NB4 (cell line): ENCODE data around the gene SDCBP2.

Experiments
- DNase-seq: peaks from one replicate; pipeline ENCODE4 v3.0.0; 2010; ENCODE audit warnings: low read depth
- H3K4me3 ChIP-seq: one replicate; pipeline ENCODE4 v1.5.1; 2011; ENCODE audit warnings: mild to moderate bottlenecking, low read depth, low read length, moderate library complexity
- CTCF ChIP-seq: IDR thresholded peaks from one replicate; pipeline ENCODE4 v1.5.1; 2012; ENCODE audit warnings: low read depth, low read length
- MAX ChIP-seq: IDR thresholded peaks from 2 replicates; pipeline ENCODE4 v1.6.1; 2011; ENCODE audit warnings: low read depth, low read length
- MYC ChIP-seq: IDR thresholded peaks from 2 replicates; pipeline ENCODE4 v1.6.1; 2011; ENCODE audit warnings: low read depth, low read length
- POLR2A ChIP-seq: IDR thresholded peaks from 2 replicates; pipeline ENCODE4 v1.6.1; 2011; ENCODE audit warnings: mild to moderate bottlenecking; ENCODE audit not compliant: insufficient read length; ENCODE audit errors: extremely low read depth

The SDCBP2 gene

GRCh38 chr20:1307171-1307570 lies 21.8 kb downstream of the SDCBP2 start:
- TF ChIP-seq MYC: no peak
- no peak for TF ChIP-seq MAX
- no peak for TF ChIP-seq CTCF
- TF ChIP-seq POLR2A: no peak
- DNase-seq: no peak

GRCh38 chr20:1306316-1307135 lies 22.4 kb downstream of the SDCBP2 start:
- no peak overlapping the region for H3K4me3 ChIP-seq
- DNase-seq: no peak
- TF ChIP-seq MYC (no peak), POLR2A (no peak), CTCF (no peak)

More at GRCh38 chr20:1307171-1307570, 21.8 kb downstream of the SDCBP2 start:
- H3K4me3 ChIP-seq: no peak overlapping the region

GRCh38 chr20:1305712-1306111 lies 23.2 kb downstream of the SDCBP2 start:
- no peak for TF ChIP-seq CTCF
- TF ChIP-seq MYC: no peak
- TF ChIP-seq MAX: no peak
- no peak for TF ChIP-seq POLR2A
- DNase-seq: no peak
- no peak overlapping the region for H3K4me3 ChIP-seq

- no peak for TF ChIP-seq MYC
- no peak for TF ChIP-seq CTCF
- no peak for TF ChIP-seq POLR2A
- no peak for TF ChIP-seq MAX
- DNase-seq: no peak
- H3K4me3 ChIP-seq: no peak overlapping the region
These were observed 24.0 kb downstream of the SDCBP2 start for GRCh38 chr20:1304710-1305515.

GRCh38 chr20:1302685-1303541 lies 26.0 kb downstream of the SDCBP2 start:
- H3K4me3 ChIP-seq: no peak overlapping the region
- no peak for TF ChIP-seq MYC
- TF ChIP-seq MAX: no peak
- no peak for TF ChIP-seq POLR2A
- TF ChIP-seq CTCF: no peak
- DNase-seq: peak; percentile 74
